ENCODE measurements around the gene PTGDS. TPM values are rescaled to one million over a fixed set of nuclear protein-coding genes. Genes with fewer than 3 reads are reported as not detected.
A peak's percentile ranks its signal among the peaks of the same experiment; 100 is the strongest.

PTGDS gene
- total and polyA plus RNA-seq, 9 of the 15 experiments (the other 6 are each of a cell fraction or from before 2014, with no cell fraction given): 0.46 to 7.1 (median 2.0) TPM

- TF ChIP-seq TEAD1 (CRISPR knock-in tag; IDR thresholded peaks at IDR 0.05): no peak
- no peak for TF ChIP-seq ZNF431 (CRISPR knock-in tag; IDR thresholded peaks at IDR 0.05)
- TF ChIP-seq ZNF583 (CRISPR knock-in tag; IDR thresholded peaks at IDR 0.05): no peak
- no peak for TF ChIP-seq RFX7 (CRISPR knock-in tag; IDR thresholded peaks at IDR 0.05)
- TF ChIP-seq ZFX (CRISPR knock-in tag; IDR thresholded peaks at IDR 0.05): no peak
- peak; percentile 95; the same call in 1 of the 2 replicates for TF ChIP-seq TGIF2 (CRISPR knock-in tag; IDR thresholded peaks at IDR 0.05)
- TF ChIP-seq SRSF7 (optimal IDR thresholded peaks at IDR 0.05; ENCODE audit: low read depth, low read length): no peak
- TF ChIP-seq NFXL1 (CRISPR knock-in tag; IDR thresholded peaks at IDR 0.05): no peak
- no peak for TF ChIP-seq AFF1 (IDR thresholded peaks at IDR 0.05; ENCODE audit: low read depth in 1 of 2, partially characterized antibody in 2 of 2)
- no peak for TF ChIP-seq MTA3 (IDR thresholded peaks at IDR 0.05; ENCODE audit: borderline replicate concordance)
- TF ChIP-seq ZNF253 (CRISPR knock-in tag; conservative IDR thresholded peaks at IDR 0.05): no peak
- no peak for TF ChIP-seq ZMIZ1 (IDR thresholded peaks at IDR 0.05; ENCODE audit: low read depth in 2 of 2, low read length in 2 of 2)
- TF ChIP-seq TARDBP (IDR thresholded peaks at IDR 0.05): no peak
- TF ChIP-seq ZNF449 (CRISPR knock-in tag; IDR thresholded peaks at IDR 0.05): no peak
Measured at GRCh38 chr9:136996361-136997292, 19.3 kb downstream of the PTGDS start, which contains the start of gene CLIC3 (continued).
